Measurements from ENCODE around the gene LCMT1. TPM values are rescaled to one million over a fixed set of nuclear protein-coding genes. Genes with fewer than 3 reads are reported as not detected.

LCMT1 gene
- total and polyA plus RNA-seq, 9 of the 15 experiments (the other 6 are each of a cell fraction or from before 2014, with no cell fraction given), result 20.0 to 42.8 (median 32.3) TPM

- H4K20me1 ChIP-seq (replicated peaks; ENCODE audit: control insufficient read depth, insufficient read depth, low read length), result no peaks in the 10 kb centered on the region
- H3K9ac ChIP-seq (ENCODE audit: insufficient read depth in 1 of 2, low read depth in 2 of 2, low read length in 2 of 2), result no peak overlapping the region
- H3K4me3 ChIP-seq, result no peak overlapping the region
- peaks cover 17 to 26% of the 10 kb centered on the region in 2 experiments for H3K4me1 ChIP-seq (replicated peaks in 1 of 2; ENCODE audit: control insufficient read depth in 2 of 2, insufficient read depth in 2 of 2, low read length in 2 of 2)
- no TSS peak for BruUV-seq (replicated peaks)
- H3K27me3 ChIP-seq (ENCODE audit: control insufficient read depth in 2 of 2, insufficient read depth in 2 of 2, low read length in 2 of 2), result no peaks in the 10 kb centered on the region
- ChIA-PET CTCF (ENCODE audit: low intra/inter-chr PET ratio) (no interaction called here), POLR2A (interaction anchor here (1.2 kb wide), 1 partner anchor 27 kb away, joined by 5 read pairs; no protein-coding TSS in a partner anchor)
- peaks cover 31% of the 10 kb centered on the region for H3K79me2 ChIP-seq (ENCODE audit: control insufficient read depth, insufficient read depth, low read length)
- peak in 3 of 4 experiments; percentile 27 to 75 (median 60) for DNase-seq (ENCODE audit: extremely low read depth in 1 of 4, low spot score in 3 of 4)
- H2AFZ ChIP-seq (ENCODE audit: low read depth, low read length), result peak overlapping the region; percentile 22; the same call in 1 of the 2 replicates
- FAIRE-seq, result peak; percentile 58
- intact Hi-C loops (cut with micrococcal nuclease) (loop anchor here (5.0 kb wide), 1 partner anchor 201 kb away; no protein-coding TSS in a partner anchor), in situ Hi-C loops (cut with MboI) (loop anchor here (10.0 kb wide), 1 partner anchor 203 kb away; no protein-coding TSS in a partner anchor)
- no peaks in the 10 kb centered on the region for H3K9me1 ChIP-seq (ENCODE audit: control insufficient read depth, insufficient read depth, low read length)
- H3K4me2 ChIP-seq (ENCODE audit: insufficient read depth, low read length), result peak overlapping the region; percentile 92
- WGBS (ENCODE audit: insufficient coverage, low coverage, missing lambda C conversion rate), result 40% methylated on average over 3 of the region's 3 CpGs
- peak; percentile 10; the same call in 2 of the 3 replicates for ATAC-seq
- H3K36me3 ChIP-seq (ENCODE audit: control insufficient read depth, insufficient read depth, low read length), result no peaks in the 10 kb centered on the region
- H3K27ac ChIP-seq (ENCODE audit: extremely low read depth, low read depth, low read length), result no peak overlapping the region; the same call in 2 of the 3 replicates
- no peaks in the 10 kb centered on the region for H3K9me3 ChIP-seq (replicated peaks; ENCODE audit: control insufficient read depth, insufficient read depth, low read depth, low read length)
- TF ChIP-seq THRAP3 (IDR thresholded peaks at IDR 0.05; ENCODE audit: borderline replicate concordance), result no peak
- TF ChIP-seq FOXM1 (IDR thresholded peaks at IDR 0.05; ENCODE audit: low read depth), result no peak
- no peak for TF ChIP-seq FOXM1 (CRISPR knock-in tag; IDR thresholded peaks at IDR 0.05; ENCODE audit: low read depth)
- TF ChIP-seq, protein P1, sequence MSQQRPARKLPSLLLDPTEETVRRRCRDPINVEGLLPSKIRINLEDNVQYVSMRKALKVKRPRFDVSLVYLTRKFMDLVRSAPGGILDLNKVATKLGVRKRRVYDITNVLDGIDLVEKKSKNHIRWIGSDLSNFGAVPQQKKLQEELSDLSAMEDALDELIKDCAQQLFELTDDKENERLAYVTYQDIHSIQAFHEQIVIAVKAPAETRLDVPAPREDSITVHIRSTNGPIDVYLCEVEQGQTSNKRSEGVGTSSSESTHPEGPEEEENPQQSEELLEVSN (IDR thresholded peaks at IDR 0.05; ENCODE audit: borderline replicate concordance in 1 of 2, extremely low read depth in 1 of 2, insufficient read depth in 1 of 2, insufficient read length in 1 of 2, low read depth in 1 of 2, low read length in 1 of 2, poor library complexity in 1 of 2, severe bottlenecking in 1 of 2), result peak in 1 of 2 experiments; percentile 60
- peak; percentile 86 for TF ChIP-seq MYC (IDR thresholded peaks at IDR 0.05; ENCODE audit: low read depth, low read length)
- no peak for TF ChIP-seq MYC (CRISPR knock-in tag; IDR thresholded peaks at IDR 0.05; ENCODE audit: borderline replicate concordance, low read depth)
- no peak for TF ChIP-seq ZNF778 (CRISPR knock-in tag; IDR thresholded peaks at IDR 0.05)
- TF ChIP-seq MXI1 (IDR thresholded peaks at IDR 0.05; ENCODE audit: low read depth, low read length), result no peak
- TF ChIP-seq, protein P2, sequence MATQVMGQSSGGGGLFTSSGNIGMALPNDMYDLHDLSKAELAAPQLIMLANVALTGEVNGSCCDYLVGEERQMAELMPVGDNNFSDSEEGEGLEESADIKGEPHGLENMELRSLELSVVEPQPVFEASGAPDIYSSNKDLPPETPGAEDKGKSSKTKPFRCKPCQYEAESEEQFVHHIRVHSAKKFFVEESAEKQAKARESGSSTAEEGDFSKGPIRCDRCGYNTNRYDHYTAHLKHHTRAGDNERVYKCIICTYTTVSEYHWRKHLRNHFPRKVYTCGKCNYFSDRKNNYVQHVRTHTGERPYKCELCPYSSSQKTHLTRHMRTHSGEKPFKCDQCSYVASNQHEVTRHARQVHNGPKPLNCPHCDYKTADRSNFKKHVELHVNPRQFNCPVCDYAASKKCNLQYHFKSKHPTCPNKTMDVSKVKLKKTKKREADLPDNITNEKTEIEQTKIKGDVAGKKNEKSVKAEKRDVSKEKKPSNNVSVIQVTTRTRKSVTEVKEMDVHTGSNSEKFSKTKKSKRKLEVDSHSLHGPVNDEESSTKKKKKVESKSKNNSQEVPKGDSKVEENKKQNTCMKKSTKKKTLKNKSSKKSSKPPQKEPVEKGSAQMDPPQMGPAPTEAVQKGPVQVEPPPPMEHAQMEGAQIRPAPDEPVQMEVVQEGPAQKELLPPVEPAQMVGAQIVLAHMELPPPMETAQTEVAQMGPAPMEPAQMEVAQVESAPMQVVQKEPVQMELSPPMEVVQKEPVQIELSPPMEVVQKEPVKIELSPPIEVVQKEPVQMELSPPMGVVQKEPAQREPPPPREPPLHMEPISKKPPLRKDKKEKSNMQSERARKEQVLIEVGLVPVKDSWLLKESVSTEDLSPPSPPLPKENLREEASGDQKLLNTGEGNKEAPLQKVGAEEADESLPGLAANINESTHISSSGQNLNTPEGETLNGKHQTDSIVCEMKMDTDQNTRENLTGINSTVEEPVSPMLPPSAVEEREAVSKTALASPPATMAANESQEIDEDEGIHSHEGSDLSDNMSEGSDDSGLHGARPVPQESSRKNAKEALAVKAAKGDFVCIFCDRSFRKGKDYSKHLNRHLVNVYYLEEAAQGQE (IDR thresholded peaks at IDR 0.05; ENCODE audit: borderline replicate concordance), result peak; percentile 51; the same call in 1 of the 2 replicates
- TF ChIP-seq, protein P2 (CRISPR knock-in tag; IDR thresholded peaks at IDR 0.05; ENCODE audit: low read depth), result no peak
These were observed 3.5 kb upstream of the LCMT1 start for GRCh38 chr16:25108054-25108453.

Measured in K562 (cell line).